HG03442 (cell line): ENCODE data around the gene TACC2.
"Not testable (repeated sequence)": the region's sequence is repeated elsewhere in the genome, so short reads cannot be mapped to it uniquely, and the experiment has no call there.

Source experiments
- ATAC-seq: cut with Tn5 transposase; IDR thresholded peaks from one replicate; pipeline ENCODE4 v1.9.1; 2021; ENCODE audit warnings: mild to moderate bottlenecking, moderate library complexity; ENCODE audit not compliant: unreplicated experiment

TACC2 gene

GRCh38 chr10:121983852-121984251 lies 5.1 kb upstream of the TACC2 start:
- ATAC-seq: no peak

GRCh38 chr10:121984463-121984862 lies 4.5 kb upstream of the TACC2 start:
- no peak for ATAC-seq

GRCh38 chr10:121990015-121990677 lies 1.2 kb downstream of the TACC2 start:
- no peak for ATAC-seq

- ATAC-seq: not testable (repeated sequence)
These were observed 2.8 kb downstream of the TACC2 start for GRCh38 chr10:121991727-121992126.

- no peak for ATAC-seq
These were observed 5.5 kb downstream of the TACC2 start for GRCh38 chr10:121994429-121994941.

GRCh38 chr10:121998462-121998861 lies 9.5 kb downstream of the TACC2 start:
- ATAC-seq: no peak

GRCh38 chr10:121999301-121999700 lies 10.3 kb downstream of the TACC2 start:
- ATAC-seq: no peak

- no peak for ATAC-seq
These were observed 12.7 kb downstream of the TACC2 start for GRCh38 chr10:122001698-122002097.

- no peak for ATAC-seq
These were observed 18.5 kb downstream of the TACC2 start for GRCh38 chr10:122007415-122007814.

GRCh38 chr10:122010405-122011050 lies 21.6 kb downstream of the TACC2 start:
- no peak for ATAC-seq

- no peak for ATAC-seq
These were observed 23.8 kb downstream of the TACC2 start for GRCh38 chr10:122012731-122013130.

GRCh38 chr10:122013311-122013780 lies 24.4 kb downstream of the TACC2 start:
- no peak for ATAC-seq

- no peak for ATAC-seq
These were observed 25.8 kb downstream of the TACC2 start for GRCh38 chr10:122014652-122015248.

- ATAC-seq: not testable (repeated sequence)
These were observed 29.0 kb downstream of the TACC2 start for GRCh38 chr10:122017926-122018325.

- ATAC-seq: no peak
These were observed 29.5 kb downstream of the TACC2 start for GRCh38 chr10:122018491-122018890.

GRCh38 chr10:122018951-122019413 lies 30.0 kb downstream of the TACC2 start:
- no peak for ATAC-seq

GRCh38 chr10:122019414-122019975 lies 30.5 kb downstream of the TACC2 start:
- no peak for ATAC-seq

GRCh38 chr10:122020226-122020625 lies 31.3 kb downstream of the TACC2 start:
- ATAC-seq: no peak

GRCh38 chr10:122021379-122021778 lies 32.4 kb downstream of the TACC2 start:
- ATAC-seq: no peak

GRCh38 chr10:122021828-122022227 lies 32.9 kb downstream of the TACC2 start:
- ATAC-seq: no peak

- no peak for ATAC-seq
These were observed 33.3 kb downstream of the TACC2 start for GRCh38 chr10:122022276-122022675.
